Esophagus squamous epithelium (tissue), 4 donors: ENCODE measurements around the gene AUTS2.

ENCODE experiments used
- POLR2A ChIP-seq, 4 donors: fragments of 450-650 bp; IDR thresholded peaks; one replicate each; pipeline ENCODE4 v1.6.1; 2017; ENCODE audit warnings: antibody characterized with exemption in 4 of 4, mild to moderate bottlenecking in 4 of 4, moderate library complexity in 3 of 4
- TF ChIP-seq, protein P1 (sequence below), 6 experiments: fragments of 450-650 bp in 4 of 6; fragments of 200-600 bp in 2 of 6; sonication (generic) in 2 of 6; IDR thresholded peaks; one replicate each; pipeline ENCODE4 v1.5.1; 2016 to 2019; ENCODE audit warnings: antibody characterized with exemption in 6 of 6, mild to moderate bottlenecking in 4 of 6, moderate library complexity in 4 of 6

DNA sequence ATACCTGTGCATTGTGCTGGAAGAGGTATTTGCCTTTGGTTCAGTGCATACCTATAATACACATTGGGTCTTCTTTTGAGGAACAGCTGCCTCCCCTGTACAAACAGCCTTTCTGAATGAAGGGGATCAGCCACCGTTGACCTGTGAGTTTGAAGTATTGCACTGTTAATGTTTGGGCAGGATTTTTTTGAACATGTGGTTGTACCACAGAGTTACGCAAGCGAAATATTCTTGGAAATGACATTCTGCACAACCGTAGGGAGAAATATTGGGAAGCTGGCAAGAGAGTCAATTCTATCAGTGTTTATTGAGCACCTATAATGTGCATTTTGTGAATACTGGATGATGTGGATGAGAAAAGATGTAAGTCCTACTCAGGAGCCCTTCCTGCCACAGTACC, 270.6 kb downstream of the AUTS2 start:
- TF ChIP-seq, protein P1, sequence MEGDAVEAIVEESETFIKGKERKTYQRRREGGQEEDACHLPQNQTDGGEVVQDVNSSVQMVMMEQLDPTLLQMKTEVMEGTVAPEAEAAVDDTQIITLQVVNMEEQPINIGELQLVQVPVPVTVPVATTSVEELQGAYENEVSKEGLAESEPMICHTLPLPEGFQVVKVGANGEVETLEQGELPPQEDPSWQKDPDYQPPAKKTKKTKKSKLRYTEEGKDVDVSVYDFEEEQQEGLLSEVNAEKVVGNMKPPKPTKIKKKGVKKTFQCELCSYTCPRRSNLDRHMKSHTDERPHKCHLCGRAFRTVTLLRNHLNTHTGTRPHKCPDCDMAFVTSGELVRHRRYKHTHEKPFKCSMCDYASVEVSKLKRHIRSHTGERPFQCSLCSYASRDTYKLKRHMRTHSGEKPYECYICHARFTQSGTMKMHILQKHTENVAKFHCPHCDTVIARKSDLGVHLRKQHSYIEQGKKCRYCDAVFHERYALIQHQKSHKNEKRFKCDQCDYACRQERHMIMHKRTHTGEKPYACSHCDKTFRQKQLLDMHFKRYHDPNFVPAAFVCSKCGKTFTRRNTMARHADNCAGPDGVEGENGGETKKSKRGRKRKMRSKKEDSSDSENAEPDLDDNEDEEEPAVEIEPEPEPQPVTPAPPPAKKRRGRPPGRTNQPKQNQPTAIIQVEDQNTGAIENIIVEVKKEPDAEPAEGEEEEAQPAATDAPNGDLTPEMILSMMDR (IDR thresholded peaks at IDR 0.05), result no peak
- TF ChIP-seq POLR2A (IDR thresholded peaks at IDR 0.05), result no peak
